Coronary artery (tissue), 2 donors: ENCODE data around the gene EPB41L2.

Experiments used
- DNase-seq: peaks from one replicate; pipeline ENCODE4 v3.0.0-alpha.2; 2017; ENCODE audit warnings: low spot score
- H3K27ac ChIP-seq, 2 donors: fragments of 200-600 bp; sonication (generic); one replicate each; pipeline ENCODE4 v1.5.1; 2016 to 2019
- H3K4me3 ChIP-seq: fragments of 200-600 bp; sonication (generic); 2 replicates; pipeline ENCODE4 v1.5.1; 2016; ENCODE audit warnings: mild to moderate bottlenecking, moderate library complexity
- CTCF ChIP-seq: fragments of 200-600 bp; sonication (generic); IDR thresholded peaks from one replicate; pipeline ENCODE4 v1.5.1; 2019; ENCODE audit warnings: antibody characterized with exemption

The EPB41L2 gene

GRCh38 chr6:131005439-131006016, 57.5 kb downstream of the EPB41L2 start:
- Histone ChIP-seq H3K4me3 (no peak overlapping the region), H3K27ac (no peak overlapping the region)
- no peak for DNase-seq
- no peak for TF ChIP-seq CTCF

- Histone ChIP-seq H3K4me3 (no peak overlapping the region), H3K27ac (peak overlapping the region in 1 of 2 donors; percentile 35)
- TF ChIP-seq CTCF: no peak
- no peak for DNase-seq
Observed at GRCh38 chr6:131004936-131005335, 58.1 kb downstream of the EPB41L2 start.

- no peak for DNase-seq
- H3K27ac ChIP-seq: peak overlapping the region in 1 of 2 donors; percentile 35
- H3K4me3 ChIP-seq: no peak overlapping the region
- TF ChIP-seq CTCF: no peak
Observed at GRCh38 chr6:131004387-131004755, 58.7 kb downstream of the EPB41L2 start.

- Histone ChIP-seq H3K4me3 (no peak overlapping the region), H3K27ac (peak overlapping the region in 1 of 2 donors; percentile 20)
- DNase-seq: no peak
- TF ChIP-seq CTCF: no peak
Observed at GRCh38 chr6:131003488-131004386, 59.3 kb downstream of the EPB41L2 start.

- TF ChIP-seq CTCF: no peak
- Histone ChIP-seq H3K27ac (peak overlapping the region in 1 of 2 donors; percentile 40), H3K4me3 (peak overlapping the region; percentile 55)
- no peak for DNase-seq
Observed at GRCh38 chr6:131002661-131002980, 60.4 kb downstream of the EPB41L2 start.

GRCh38 chr6:131001945-131002660, 60.9 kb downstream of the EPB41L2 start:
- no peak for TF ChIP-seq CTCF
- no peak for DNase-seq
- Histone ChIP-seq H3K27ac (peak overlapping the region in 1 of 2 donors; percentile 40), H3K4me3 (peak overlapping the region; percentile 55)
